Activated T-helper 2 cell treated with anti-CD3 and anti-CD28 coated beads, Interferon-gamma antibody, Interleukin-2, Interleukin-4, amounts not matched to agents 10 μg/mL and 5 μg/mL and 100 μg/mL, durations not matched to agents 14 hours and 24 hours and 36 hours (primary cell): ENCODE measurements around the gene OR1J4. TPM values are rescaled to one million over a fixed set of nuclear protein-coding genes. Genes with fewer than 3 reads are reported as not detected.
A peak's percentile ranks its signal among the peaks of the same experiment; 100 is the strongest.
"Not testable (repeated sequence)": the region's sequence is repeated elsewhere in the genome, so short reads cannot be mapped to it uniquely, and the experiment has no call there.

Experiments
- DNase-seq: peaks from one replicate; pipeline ENCODE4 v3.0.0; 2021; ENCODE audit warnings: low spot score
- H3K27ac Mint-ChIP-seq: one replicate; pipeline ENCODE4 v1.8.0; 2021; ENCODE audit warnings: mixed read lengths
- H3K27me3 Mint-ChIP-seq: one replicate; pipeline ENCODE4 v1.8.0; 2021; ENCODE audit warnings: low read depth, mixed read lengths
- H3K36me3 Mint-ChIP-seq: one replicate; pipeline ENCODE4 v1.8.0; 2021; ENCODE audit warnings: low read depth, mixed read lengths
- H3K4me1 Mint-ChIP-seq: one replicate; pipeline ENCODE4 v1.8.0; 2021; ENCODE audit warnings: low read depth, mixed read lengths
- H3K4me3 Mint-ChIP-seq: one replicate; pipeline ENCODE4 v1.8.0; 2021; ENCODE audit warnings: low read depth, mild to moderate bottlenecking, moderate library complexity, mixed read lengths
- H3K9me3 Mint-ChIP-seq: one replicate; pipeline ENCODE4 v1.8.0; 2021; ENCODE audit warnings: mixed read lengths
- intact Hi-C: fragments of 100-400 bp; cut with micrococcal nuclease; formaldehyde crosslinking; loops from one replicate; pipeline ENCODE4 v1.15.1; 2023
- total RNA-seq: library from RNA; stranded (reverse); gene quantifications from 2 replicates; pipeline ENCODE4 v1.2.3, GENCODE V29; 2022

OR1J4 gene
- 0.21 TPM in 1 of 2 replicates, not detected in the other for total RNA-seq

- Mint-ChIP-seq H3K4me1 (no peaks in the 10 kb centered on the region), H3K4me3 (no peak within 1 kb of the TSS), H3K27me3 (no peaks in the 10 kb centered on the region), H3K27ac (no peak within 1 kb of the TSS), H3K36me3 (no peaks in the 10 kb centered on the region), H3K9me3 (no peaks in the 10 kb centered on the region)
- DNase-seq = no peak
- intact Hi-C loops = no loop called here
Observed at GRCh38 chr9:122518841-122519240, at the start of gene OR1J4. Gene OR1J4 (plus strand): TSS chr9:122519141. CDS start chr9:122519141, 0 bp downstream.

GRCh38 chr9:122474561-122474960 is 44.4 kb upstream of the OR1J4 start:
- no peak overlapping the region for H3K27ac Mint-ChIP-seq
- no peaks in the 10 kb centered on the region for H3K9me3 Mint-ChIP-seq
- peaks cover 8% of the 10 kb centered on the region for H3K27me3 Mint-ChIP-seq
- no peak for DNase-seq
- H3K4me3 Mint-ChIP-seq = no peak overlapping the region
- H3K36me3 Mint-ChIP-seq = no peaks in the 10 kb centered on the region
- H3K4me1 Mint-ChIP-seq = no peaks in the 10 kb centered on the region
- intact Hi-C loops = no loop called here

- Mint-ChIP-seq H3K36me3 (no peaks in the 10 kb centered on the region), H3K4me1 (no peaks in the 10 kb centered on the region), H3K4me3 (no peak overlapping the region), H3K9me3 (no peaks in the 10 kb centered on the region), H3K27me3 (peaks cover 5% of the 10 kb centered on the region), H3K27ac (no peak overlapping the region)
- intact Hi-C loops = no loop called here
- DNase-seq = no peak
Observed at GRCh38 chr9:122475717-122476116, 43.2 kb upstream of the OR1J4 start.

GRCh38 chr9:122477346-122477745 is 41.6 kb upstream of the OR1J4 start:
- H3K4me1 Mint-ChIP-seq = no peaks in the 10 kb centered on the region
- no peak overlapping the region for H3K4me3 Mint-ChIP-seq
- H3K27me3 Mint-ChIP-seq = peaks cover 6% of the 10 kb centered on the region
- no peak for DNase-seq
- no peak overlapping the region for H3K27ac Mint-ChIP-seq
- H3K36me3 Mint-ChIP-seq = no peaks in the 10 kb centered on the region
- intact Hi-C loops = no loop called here
- no peaks in the 10 kb centered on the region for H3K9me3 Mint-ChIP-seq

GRCh38 chr9:122477826-122478225 is 41.1 kb upstream of the OR1J4 start, which contains the start of gene OR1J1:
Gene OR1J1 (minus strand): TSS chr9:122477926. CDS start chr9:122477926, 0 bp downstream.
- peaks cover 9% of the 10 kb centered on the region for H3K27me3 Mint-ChIP-seq
- intact Hi-C loops = no loop called here
- H3K27ac Mint-ChIP-seq = no peak within 1 kb of the TSS
- H3K9me3 Mint-ChIP-seq = no peaks in the 10 kb centered on the region
- no peaks in the 10 kb centered on the region for H3K4me1 Mint-ChIP-seq
- H3K4me3 Mint-ChIP-seq = no peak within 1 kb of the TSS
- no peak for DNase-seq
- H3K36me3 Mint-ChIP-seq = no peaks in the 10 kb centered on the region

- no peaks in the 10 kb centered on the region for H3K4me1 Mint-ChIP-seq
- no peak overlapping the region for H3K27ac Mint-ChIP-seq
- no peaks in the 10 kb centered on the region for H3K36me3 Mint-ChIP-seq
- no peak for DNase-seq
- H3K9me3 Mint-ChIP-seq = no peaks in the 10 kb centered on the region
- intact Hi-C loops = no loop called here
- H3K4me3 Mint-ChIP-seq = no peak overlapping the region
- H3K27me3 Mint-ChIP-seq = peaks cover 6% of the 10 kb centered on the region
Observed at GRCh38 chr9:122479062-122479461, 39.9 kb upstream of the OR1J4 start.

- Mint-ChIP-seq H3K36me3 (no peaks in the 10 kb centered on the region), H3K27me3 (peaks cover 13% of the 10 kb centered on the region), H3K27ac (no peak overlapping the region), H3K4me3 (no peak overlapping the region), H3K4me1 (no peaks in the 10 kb centered on the region), H3K9me3 (no peaks in the 10 kb centered on the region)
- intact Hi-C loops = no loop called here
- peak; percentile 9 for DNase-seq
Observed at GRCh38 chr9:122498883-122499288, 20.1 kb upstream of the OR1J4 start.

- intact Hi-C loops = no loop called here
- H3K27ac Mint-ChIP-seq = no peak overlapping the region
Observed at GRCh38 chr9:122506964-122507363, 12.0 kb upstream of the OR1J4 start.

GRCh38 chr9:122510502-122510901 is 8.4 kb upstream of the OR1J4 start, which contains the start of gene OR1J2:
Gene OR1J2 (plus strand): TSS chr9:122510802. CDS start chr9:122510802, 0 bp downstream.
- intact Hi-C loops = no loop called here
- DNase-seq = no peak
- Mint-ChIP-seq H3K4me3 (no peak within 1 kb of the TSS), H3K27me3 (peaks cover 7% of the 10 kb centered on the region), H3K27ac (no peak within 1 kb of the TSS), H3K9me3 (no peaks in the 10 kb centered on the region), H3K36me3 (no peaks in the 10 kb centered on the region), H3K4me1 (no peaks in the 10 kb centered on the region)

More at GRCh38 chr9:122506964-122507363, 12.0 kb upstream of the OR1J4 start:
- no peak overlapping the region for H3K4me3 Mint-ChIP-seq
- H3K36me3 Mint-ChIP-seq = no peaks in the 10 kb centered on the region
- no peak for DNase-seq
- H3K9me3 Mint-ChIP-seq = no peaks in the 10 kb centered on the region
- H3K27me3 Mint-ChIP-seq = peaks cover 7% of the 10 kb centered on the region
- H3K4me1 Mint-ChIP-seq = no peaks in the 10 kb centered on the region

- no peaks in the 10 kb centered on the region for H3K27me3 Mint-ChIP-seq
- H3K4me3 Mint-ChIP-seq = no peak overlapping the region
- intact Hi-C loops = no loop called here
- H3K27ac Mint-ChIP-seq = no peak overlapping the region
- DNase-seq = no peak
- no peaks in the 10 kb centered on the region for H3K36me3 Mint-ChIP-seq
- no peaks in the 10 kb centered on the region for H3K4me1 Mint-ChIP-seq
- H3K9me3 Mint-ChIP-seq = no peaks in the 10 kb centered on the region
Observed at GRCh38 chr9:122518226-122518625, 715 bp upstream of the OR1J4 start.

- intact Hi-C loops = no loop called here
- DNase-seq = no peak
- no peaks in the 10 kb centered on the region for H3K36me3 Mint-ChIP-seq
- no peak overlapping the region for H3K27ac Mint-ChIP-seq
- no peaks in the 10 kb centered on the region for H3K4me1 Mint-ChIP-seq
- no peaks in the 10 kb centered on the region for H3K9me3 Mint-ChIP-seq
- no peaks in the 10 kb centered on the region for H3K27me3 Mint-ChIP-seq
- H3K4me3 Mint-ChIP-seq = no peak overlapping the region
Observed at GRCh38 chr9:122519376-122519775, 435 bp downstream of the OR1J4 start.

GRCh38 chr9:122526602-122527001 is 7.7 kb downstream of the OR1J4 start:
- no peak for DNase-seq
- Mint-ChIP-seq H3K4me3 (no peak overlapping the region), H3K4me1 (no peaks in the 10 kb centered on the region), H3K27me3 (no peaks in the 10 kb centered on the region), H3K36me3 (no peaks in the 10 kb centered on the region), H3K9me3 (no peaks in the 10 kb centered on the region), H3K27ac (no peak overlapping the region)
- intact Hi-C loops = no loop called here

- no peak within 1 kb of the TSS for H3K4me3 Mint-ChIP-seq
- DNase-seq = no peak
- no peaks in the 10 kb centered on the region for H3K36me3 Mint-ChIP-seq
- H3K4me1 Mint-ChIP-seq = no peaks in the 10 kb centered on the region
- no peaks in the 10 kb centered on the region for H3K9me3 Mint-ChIP-seq
- no peaks in the 10 kb centered on the region for H3K27me3 Mint-ChIP-seq
- intact Hi-C loops = no loop called here
- H3K27ac Mint-ChIP-seq = no peak within 1 kb of the TSS
Observed at GRCh38 chr9:122527193-122527592, 8.3 kb downstream of the OR1J4 start, which contains the start of gene OR1N1. Gene OR1N1 (minus strand): TSS chr9:122527293. CDS start chr9:122527293, 0 bp downstream.

GRCh38 chr9:122531157-122531556 is 12.2 kb downstream of the OR1J4 start:
- H3K36me3 Mint-ChIP-seq, intact Hi-C loops, H3K9me3 Mint-ChIP-seq, H3K27me3 Mint-ChIP-seq, H3K27ac Mint-ChIP-seq, H3K4me3 Mint-ChIP-seq, H3K4me1 Mint-ChIP-seq, DNase-seq: not testable (repeated sequence)
